A549 (cell line): ENCODE measurements around the gene MAPT.

Experiments
- BHLHE40 ChIP-seq: IDR thresholded peaks from 2 replicates; pipeline ENCODE4 v1.6.1; 2012; ENCODE audit warnings: low read depth, low read length, inconsistent platforms
- HOXA7 ChIP-seq: fragments of 250-450 bp; sonication (Bioruptor Pico); IDR thresholded peaks from 2 replicates; pipeline ENCODE4 v1.5.0; 2020; ENCODE audit warnings: mild to moderate bottlenecking, moderate library complexity
- TF ChIP-seq, protein P1 (sequence below): fragments of >200 bp; sonication (Bioruptor Twin); formaldehyde crosslinking; IDR thresholded peaks from 3 replicates; pipeline ENCODE4 v1.5.1; 2016

- no peak for TF ChIP-seq HOXA7 (CRISPR knock-in tag)
- TF ChIP-seq, protein P1, sequence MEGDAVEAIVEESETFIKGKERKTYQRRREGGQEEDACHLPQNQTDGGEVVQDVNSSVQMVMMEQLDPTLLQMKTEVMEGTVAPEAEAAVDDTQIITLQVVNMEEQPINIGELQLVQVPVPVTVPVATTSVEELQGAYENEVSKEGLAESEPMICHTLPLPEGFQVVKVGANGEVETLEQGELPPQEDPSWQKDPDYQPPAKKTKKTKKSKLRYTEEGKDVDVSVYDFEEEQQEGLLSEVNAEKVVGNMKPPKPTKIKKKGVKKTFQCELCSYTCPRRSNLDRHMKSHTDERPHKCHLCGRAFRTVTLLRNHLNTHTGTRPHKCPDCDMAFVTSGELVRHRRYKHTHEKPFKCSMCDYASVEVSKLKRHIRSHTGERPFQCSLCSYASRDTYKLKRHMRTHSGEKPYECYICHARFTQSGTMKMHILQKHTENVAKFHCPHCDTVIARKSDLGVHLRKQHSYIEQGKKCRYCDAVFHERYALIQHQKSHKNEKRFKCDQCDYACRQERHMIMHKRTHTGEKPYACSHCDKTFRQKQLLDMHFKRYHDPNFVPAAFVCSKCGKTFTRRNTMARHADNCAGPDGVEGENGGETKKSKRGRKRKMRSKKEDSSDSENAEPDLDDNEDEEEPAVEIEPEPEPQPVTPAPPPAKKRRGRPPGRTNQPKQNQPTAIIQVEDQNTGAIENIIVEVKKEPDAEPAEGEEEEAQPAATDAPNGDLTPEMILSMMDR = no peak
- no peak for TF ChIP-seq BHLHE40
Observed at GRCh38 chr17:45969726-45970125, 75.4 kb downstream of the MAPT start.
